B cell (primary cell): ENCODE results near the gene TLDC2.

Source experiments
- CTCF ChIP-seq: fragments of 200-600 bp; IDR thresholded peaks from one replicate; pipeline ENCODE4 v1.8.0; 2022; ENCODE audit warnings: antibody characterized with exemption, mild to moderate bottlenecking
- EZH2 ChIP-seq: IDR thresholded peaks from 2 replicates; pipeline ENCODE4 v1.6.1; 2012; ENCODE audit warnings: borderline replicate concordance, low read depth, mild to moderate bottlenecking, moderate library complexity, low read length; ENCODE audit not compliant: insufficient read depth, poor library complexity, severe bottlenecking

- no peak for TF ChIP-seq CTCF
- no peak for TF ChIP-seq EZH2
These were observed 26.4 kb upstream of the TLDC2 start for GRCh38 chr20:36849333-36850065.
